Subcutaneous preadipocyte (primary cell): Measurements from ENCODE around the gene IFT43. TPM values are rescaled to one million over a fixed set of nuclear protein-coding genes. Genes with fewer than 3 reads are reported as not detected.

ENCODE experiments used
- total RNA-seq: library from RNA; depleted of rRNA; stranded (reverse); fragments of >200 nt; gene quantifications from 2 replicates; pipeline ENCODE4 v1.2.3, GENCODE V29; 2012

The IFT43 gene
- 22.0 and 22.9 TPM in 2 replicates for total RNA-seq

DNA sequence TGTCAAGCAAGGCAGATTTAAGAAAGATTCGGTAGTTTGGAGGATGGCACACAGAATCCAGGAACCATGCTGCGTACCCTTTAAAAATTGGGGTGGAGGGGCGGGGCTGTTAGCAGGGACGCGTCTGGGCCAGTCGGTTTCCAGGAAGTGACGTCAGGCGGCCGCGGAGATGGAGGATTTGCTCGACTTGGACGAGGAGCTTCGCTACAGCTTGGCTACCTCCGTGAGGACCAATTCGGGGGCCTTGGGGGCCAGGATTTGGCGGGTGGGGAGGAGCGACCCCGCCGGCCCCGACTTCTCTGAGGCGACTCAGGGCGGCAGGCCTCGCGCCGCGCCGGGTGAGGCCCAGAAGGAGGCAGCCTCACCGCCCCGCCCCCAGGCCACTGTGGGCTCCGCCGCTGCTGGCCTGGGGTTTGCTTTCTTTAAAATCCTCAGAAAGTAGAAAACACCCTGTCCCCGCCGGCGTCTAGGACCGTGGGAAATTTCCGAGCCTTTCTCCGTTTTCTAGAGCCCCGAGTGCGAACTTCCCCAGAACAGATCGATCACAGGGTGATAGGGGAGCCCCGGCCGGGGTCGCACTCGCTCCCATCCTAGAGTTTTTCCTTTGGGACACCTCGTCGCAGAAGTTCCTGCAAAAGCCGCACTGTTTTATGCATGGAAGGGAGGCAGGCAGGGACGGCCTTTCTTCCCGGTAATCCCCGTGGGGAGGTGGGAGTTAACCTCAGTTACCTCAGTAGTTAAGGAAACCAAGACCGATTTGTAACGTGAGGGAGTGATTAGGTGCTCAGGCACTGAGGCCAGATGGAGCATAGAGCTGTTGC lies at the start of gene IFT43:
TSS of gene IFT43 (plus strand) at position 146 of the 821 bp plus-strand sequence. CDS start at position 170, 24 bp downstream.

DNA sequence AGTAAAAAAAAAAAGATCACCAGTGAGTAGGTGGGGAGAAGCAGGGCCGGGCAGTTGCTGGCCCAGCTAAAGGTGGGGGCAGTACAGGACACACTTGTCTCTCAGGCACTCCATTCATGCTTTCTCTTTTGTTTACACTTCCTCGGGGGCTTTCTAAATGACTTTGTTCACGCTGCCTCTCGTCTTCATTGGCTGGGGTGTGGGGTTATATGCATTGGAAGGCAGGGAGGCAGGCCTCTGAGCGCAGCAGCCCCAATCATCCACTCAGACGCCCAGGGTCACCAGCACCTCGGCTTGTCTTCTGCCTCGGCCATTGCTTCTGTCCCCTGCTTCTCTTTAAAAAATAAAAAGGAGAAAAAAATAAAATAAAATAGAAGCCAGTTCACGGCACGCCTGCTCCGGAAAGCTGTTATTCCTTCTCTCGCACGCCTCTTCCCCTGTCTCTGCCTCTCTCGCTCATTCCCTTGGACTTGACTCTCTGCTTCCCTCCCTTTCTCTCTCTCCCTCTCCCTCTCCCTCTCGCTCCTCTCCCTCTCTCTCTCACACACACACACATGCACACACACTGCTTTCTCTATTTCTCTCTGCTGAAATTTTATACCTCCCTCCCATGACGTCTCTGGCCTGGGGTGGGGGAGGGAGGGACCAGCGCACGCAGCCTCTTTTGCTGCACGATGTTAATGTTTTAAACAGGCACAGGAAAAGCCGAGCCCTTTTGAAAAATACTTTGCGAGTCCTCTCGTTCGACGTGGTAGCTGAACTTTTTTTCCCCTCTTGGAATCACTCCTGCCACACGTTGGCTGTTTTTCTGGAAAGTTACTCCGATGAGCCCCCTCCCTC lies 3.9 kb upstream of the IFT43 start, which contains the start of gene TGFB3:
TSS of gene TGFB3 (minus strand) at position 570 of the 840 bp plus-strand sequence. CDS start 1,102 bp downstream, outside the sequence.

Other genes with a start within 250 kb of the IFT43 start
- gene TGFB3, start 3.8 kb upstream of the IFT43 start, total RNA-seq, result 5.9 and 6.3 TPM in 2 replicates
- gene GPATCH2L, start 166.2 kb downstream of the IFT43 start, total RNA-seq, result 30.1 and 42.8 TPM in 2 replicates